RWPE2 (cell line): ENCODE results near the gene TSPYL4.
A peak's percentile ranks its signal among the peaks of the same experiment; 100 is the strongest.

Experiments
- ATAC-seq: fragments of 200-7000 bp; cut with Tn5 transposase; 3 replicates; pipeline ENCODE4 v1.9.1; 2021; ENCODE audit warnings: low read depth
- DNase-seq: peaks from one replicate; pipeline ENCODE4 v3.0.0-alpha.2; 2020; ENCODE audit warnings: low spot score
- H3K27ac ChIP-seq: fragments of 450-650 bp; 2 replicates; pipeline ENCODE4 v1.5.1; 2017; ENCODE audit warnings: mild to moderate bottlenecking; ENCODE audit not compliant: poor library complexity, severe bottlenecking
- H3K27me3 ChIP-seq: fragments of 250-450 bp; sonication (Bioruptor Pico); 2 replicates; pipeline ENCODE4 v1.5.1; 2021; ENCODE audit warnings: mild to moderate bottlenecking, moderate library complexity; ENCODE audit not compliant: insufficient read depth, poor library complexity, severe bottlenecking
- H3K36me3 ChIP-seq: fragments of 250-450 bp; sonication (Bioruptor Pico); 2 replicates; pipeline ENCODE4 v1.5.1; 2020; ENCODE audit warnings: low read depth, mild to moderate bottlenecking, moderate library complexity
- H3K4me1 ChIP-seq: fragments of 250-450 bp; sonication (Bioruptor Pico); 2 replicates; pipeline ENCODE4 v1.5.1; 2021; ENCODE audit warnings: mild to moderate bottlenecking, moderate library complexity; ENCODE audit not compliant: insufficient read depth, poor library complexity, severe bottlenecking
- H3K4me3 ChIP-seq: fragments of 250-450 bp; sonication (Bioruptor Pico); 2 replicates; pipeline ENCODE4 v1.5.1; 2021; ENCODE audit warnings: mild to moderate bottlenecking, moderate library complexity; ENCODE audit not compliant: severe bottlenecking
- H3K9me3 ChIP-seq: fragments of 250-450 bp; sonication (Bioruptor Pico); 2 replicates; pipeline ENCODE4 v1.5.1; 2021; ENCODE audit warnings: mild to moderate bottlenecking, moderate library complexity; ENCODE audit not compliant: severe bottlenecking
- CTCF ChIP-seq: fragments of 450-650 bp; IDR thresholded peaks from one replicate; pipeline ENCODE4 v1.5.1; 2017; ENCODE audit warnings: mild to moderate bottlenecking, moderate library complexity; ENCODE audit not compliant: poor library complexity, severe bottlenecking

TSPYL4 gene

GRCh38 chr6:116255246-116255800, 1.4 kb upstream of the TSPYL4 start:
- Histone ChIP-seq H3K9me3 (no peaks in the 10 kb centered on the region), H3K27me3 (no peaks in the 10 kb centered on the region), H3K36me3 (0 out of 2 replicates have a peak, but pooled peaks cover 14% of the 10 kb centered on the region), H3K4me3 (no peak overlapping the region), H3K4me1 (peaks cover 31% of the 10 kb centered on the region), H3K27ac (peak overlapping the region; percentile 80)
- ATAC-seq (no peak), DNase-seq (no peak)
- no peak for TF ChIP-seq CTCF

GRCh38 chr6:116254297-116255056, 602 bp upstream of the TSPYL4 start:
- H3K4me1 ChIP-seq = peaks cover 36% of the 10 kb centered on the region
- no peak for TF ChIP-seq CTCF
- no peak for DNase-seq

DNA sequence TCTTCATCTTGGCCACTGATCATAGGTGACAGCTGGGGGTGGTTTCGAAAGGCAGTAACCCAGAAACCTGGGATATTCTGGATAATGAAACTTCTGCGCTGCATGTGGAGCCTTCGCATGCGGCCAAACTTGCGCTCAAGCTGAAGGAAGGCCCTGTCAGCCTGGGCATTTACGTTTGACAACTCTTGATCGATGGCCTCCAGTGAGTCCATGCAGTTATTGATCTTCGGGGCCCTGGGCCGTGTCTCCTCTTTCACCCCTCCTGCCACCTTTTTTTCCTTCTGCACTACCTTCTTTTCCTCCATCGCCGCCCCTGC, 729 bp downstream of the TSPYL4 start:
- Histone ChIP-seq H3K9me3 (no peaks in the 10 kb centered on the region), H3K36me3 (peaks cover 14% of the 10 kb centered on the region; the same call in 1 of the 2 replicates), H3K4me1 (peaks cover 36% of the 10 kb centered on the region), H3K27ac (peak overlapping the region; percentile 80), H3K4me3 (peak overlapping the region; percentile 55), H3K27me3 (no peaks in the 10 kb centered on the region)
- ATAC-seq (peak; percentile 1; the same call in 1 of the 3 replicates), DNase-seq (no peak)
- no peak for TF ChIP-seq CTCF

More at GRCh38 chr6:116254297-116255056, 602 bp upstream of the TSPYL4 start:
- H3K36me3 ChIP-seq = peaks cover 14% of the 10 kb centered on the region; the same call in 1 of the 2 replicates
- H3K4me3 ChIP-seq = peak overlapping the region; percentile 55
- H3K27ac ChIP-seq = peak overlapping the region; percentile 80
- no peaks in the 10 kb centered on the region for H3K27me3 ChIP-seq
- peak; percentile 6; the same call in 1 of the 3 replicates for ATAC-seq
- H3K9me3 ChIP-seq = no peaks in the 10 kb centered on the region

DNA sequence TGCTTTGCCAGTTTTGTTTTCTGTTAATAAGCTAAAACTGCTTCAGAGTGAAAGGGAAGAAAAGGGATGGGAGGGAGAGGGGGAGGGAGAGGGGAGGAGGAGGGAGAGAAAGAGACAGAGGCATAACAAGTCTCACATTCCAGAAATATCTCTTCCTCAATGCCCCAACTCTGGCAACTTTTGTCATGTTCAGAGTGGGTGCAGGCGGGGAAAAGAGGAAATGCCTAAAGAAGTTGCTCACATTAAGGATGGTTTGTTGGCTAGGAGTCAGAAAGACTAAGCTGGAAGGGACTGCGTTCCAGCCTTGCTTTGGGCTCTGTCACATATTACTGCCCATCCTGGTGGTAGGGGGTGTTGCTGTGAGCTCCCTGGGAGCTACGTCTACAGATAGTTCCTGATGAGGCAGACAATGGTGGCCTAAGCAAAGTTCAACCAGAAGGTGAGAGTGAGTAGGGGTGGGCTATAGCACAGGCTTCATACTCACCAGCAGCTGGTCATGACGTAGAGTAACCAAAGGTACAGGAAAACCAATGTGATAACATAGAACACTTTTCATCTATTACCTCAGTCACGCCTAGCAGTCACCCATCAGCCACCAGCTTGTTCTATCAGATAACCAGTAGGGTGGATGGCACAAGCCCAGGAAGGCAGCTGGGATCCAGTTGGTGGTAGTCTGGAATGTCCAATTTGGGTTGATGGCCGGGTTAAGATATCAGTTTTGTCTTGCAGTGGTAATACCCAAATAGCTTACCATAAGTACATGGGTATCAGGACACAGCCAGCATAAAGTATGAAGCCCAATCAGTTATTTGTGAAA, 2.1 kb downstream of the TSPYL4 start:
- ATAC-seq = peak; percentile 36
- Histone ChIP-seq H3K4me1 (peaks cover 36% of the 10 kb centered on the region), H3K9me3 (no peaks in the 10 kb centered on the region), H3K27ac (peak overlapping the region; percentile 80), H3K4me3 (no peak overlapping the region), H3K27me3 (no peaks in the 10 kb centered on the region), H3K36me3 (peaks cover 14% of the 10 kb centered on the region; the same call in 1 of the 2 replicates)
- no peak for DNase-seq
- TF ChIP-seq CTCF = no peak
